Epithelial cell of esophagus (primary cell): ENCODE results near the gene TRIM71.

Source experiments
- DNase-seq: peaks from one replicate; pipeline ENCODE4 v3.0.0; 2010; ENCODE audit warnings: low read depth
- H3K4me3 ChIP-seq: 2 replicates; pipeline ENCODE4 v1.5.1; 2011; ENCODE audit warnings: mild to moderate bottlenecking, low read length, control low read depth
- TF ChIP-seq, protein P1 (sequence below): IDR thresholded peaks from 2 replicates; pipeline ENCODE4 v1.5.1; 2011; ENCODE audit warnings: low read depth, mild to moderate bottlenecking, low read length, control low read depth, inconsistent platforms; ENCODE audit not compliant: insufficient read depth; ENCODE audit errors: missing control alignments

TRIM71 gene

DNA sequence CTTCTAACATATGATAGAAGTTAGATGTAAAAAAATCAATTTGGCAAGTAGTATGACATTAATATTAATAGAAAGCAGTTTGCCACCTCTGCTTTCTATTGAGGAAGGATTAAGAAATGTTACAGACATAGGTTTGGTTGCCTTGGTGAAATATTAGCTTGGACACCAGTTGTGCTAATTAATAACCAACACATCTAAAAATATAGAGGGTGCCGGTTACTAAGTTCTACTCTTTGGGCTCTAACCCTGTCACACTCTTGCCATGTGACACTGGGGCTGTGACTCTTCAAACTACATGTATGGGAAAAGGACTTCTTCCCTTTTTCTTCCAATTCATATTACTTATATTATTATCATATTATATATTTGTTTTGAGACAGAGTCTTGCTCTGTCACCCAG is 64.4 kb downstream of the TRIM71 start:
- no peak for DNase-seq
- TF ChIP-seq, protein P1, sequence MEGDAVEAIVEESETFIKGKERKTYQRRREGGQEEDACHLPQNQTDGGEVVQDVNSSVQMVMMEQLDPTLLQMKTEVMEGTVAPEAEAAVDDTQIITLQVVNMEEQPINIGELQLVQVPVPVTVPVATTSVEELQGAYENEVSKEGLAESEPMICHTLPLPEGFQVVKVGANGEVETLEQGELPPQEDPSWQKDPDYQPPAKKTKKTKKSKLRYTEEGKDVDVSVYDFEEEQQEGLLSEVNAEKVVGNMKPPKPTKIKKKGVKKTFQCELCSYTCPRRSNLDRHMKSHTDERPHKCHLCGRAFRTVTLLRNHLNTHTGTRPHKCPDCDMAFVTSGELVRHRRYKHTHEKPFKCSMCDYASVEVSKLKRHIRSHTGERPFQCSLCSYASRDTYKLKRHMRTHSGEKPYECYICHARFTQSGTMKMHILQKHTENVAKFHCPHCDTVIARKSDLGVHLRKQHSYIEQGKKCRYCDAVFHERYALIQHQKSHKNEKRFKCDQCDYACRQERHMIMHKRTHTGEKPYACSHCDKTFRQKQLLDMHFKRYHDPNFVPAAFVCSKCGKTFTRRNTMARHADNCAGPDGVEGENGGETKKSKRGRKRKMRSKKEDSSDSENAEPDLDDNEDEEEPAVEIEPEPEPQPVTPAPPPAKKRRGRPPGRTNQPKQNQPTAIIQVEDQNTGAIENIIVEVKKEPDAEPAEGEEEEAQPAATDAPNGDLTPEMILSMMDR: no peak
- no peak overlapping the region for H3K4me3 ChIP-seq

DNA sequence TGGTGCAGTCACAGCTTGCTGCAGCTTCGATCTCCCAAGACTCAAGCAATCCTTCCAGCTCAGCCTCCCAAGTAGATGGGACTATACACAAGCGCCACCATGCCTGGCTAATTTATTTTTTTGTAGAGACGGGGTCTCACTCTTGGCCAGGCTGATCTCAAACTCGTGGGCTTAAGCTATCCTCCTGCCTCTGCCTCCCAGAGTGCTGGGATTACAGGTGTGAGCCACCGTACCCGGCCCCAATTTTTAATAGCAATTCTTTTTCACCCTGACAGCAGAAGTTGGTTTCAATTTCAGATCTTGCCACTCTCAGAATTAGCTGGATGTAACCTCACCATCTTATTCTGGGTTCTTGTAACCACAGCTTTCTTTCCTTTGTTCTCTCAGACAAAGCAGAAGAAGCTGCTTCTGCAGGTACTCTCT is 64.8 kb downstream of the TRIM71 start:
- no peak for DNase-seq
- TF ChIP-seq, protein P1: no peak
- H3K4me3 ChIP-seq: no peak overlapping the region

DNA sequence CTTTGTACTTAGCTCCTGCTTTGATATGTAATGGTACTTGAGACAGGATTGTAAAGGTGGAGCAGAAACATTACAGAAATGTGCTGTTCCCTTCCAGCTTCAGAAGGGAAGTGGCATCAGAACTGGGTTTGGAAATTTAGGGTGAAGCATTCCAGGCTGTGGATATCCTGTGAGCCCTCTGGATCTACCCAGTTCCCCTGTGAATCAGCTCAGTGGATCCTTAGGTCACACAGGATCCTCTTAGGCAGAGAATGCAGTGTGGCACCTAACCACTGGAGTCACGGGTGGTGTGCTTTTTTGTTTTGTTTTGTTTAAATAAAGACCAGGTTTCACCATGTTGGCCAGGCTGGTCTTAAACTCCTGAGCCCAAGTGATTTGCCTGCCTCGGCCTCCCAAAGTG is 66.0 kb downstream of the TRIM71 start:
- no peak overlapping the region for H3K4me3 ChIP-seq
- TF ChIP-seq, protein P1: no peak
- DNase-seq: no peak

GRCh38 chr3:32884591-32884990 is 66.8 kb downstream of the TRIM71 start:
- no peak for DNase-seq
- TF ChIP-seq, protein P1: no peak
- H3K4me3 ChIP-seq: no peak overlapping the region

- TF ChIP-seq, protein P1: no peak
- no peak overlapping the region for H3K4me3 ChIP-seq
- DNase-seq: no peak
Measured at GRCh38 chr3:32885283-32885901, 67.6 kb downstream of the TRIM71 start.

GRCh38 chr3:32886296-32886695 is 68.5 kb downstream of the TRIM71 start:
- DNase-seq: no peak
- TF ChIP-seq, protein P1: no peak
- no peak overlapping the region for H3K4me3 ChIP-seq

GRCh38 chr3:32886911-32887310 is 69.1 kb downstream of the TRIM71 start:
- H3K4me3 ChIP-seq: no peak overlapping the region
- TF ChIP-seq, protein P1: no peak
- no peak for DNase-seq
